Amniotic stem cell (primary cell): Measurements from ENCODE around the gene SLC12A8.

Experiments used
- DNase-seq: peaks from one replicate; lab custom pipeline; 2025; lab: John Stamatoyannopoulos, UW

SLC12A8 gene

GRCh38 chr3:125219261-125219701 lies 6.7 kb upstream of the SLC12A8 start:
- no peak for DNase-seq

GRCh38 chr3:125214738-125215137 lies 2.2 kb upstream of the SLC12A8 start:
- DNase-seq = no peak

DNA sequence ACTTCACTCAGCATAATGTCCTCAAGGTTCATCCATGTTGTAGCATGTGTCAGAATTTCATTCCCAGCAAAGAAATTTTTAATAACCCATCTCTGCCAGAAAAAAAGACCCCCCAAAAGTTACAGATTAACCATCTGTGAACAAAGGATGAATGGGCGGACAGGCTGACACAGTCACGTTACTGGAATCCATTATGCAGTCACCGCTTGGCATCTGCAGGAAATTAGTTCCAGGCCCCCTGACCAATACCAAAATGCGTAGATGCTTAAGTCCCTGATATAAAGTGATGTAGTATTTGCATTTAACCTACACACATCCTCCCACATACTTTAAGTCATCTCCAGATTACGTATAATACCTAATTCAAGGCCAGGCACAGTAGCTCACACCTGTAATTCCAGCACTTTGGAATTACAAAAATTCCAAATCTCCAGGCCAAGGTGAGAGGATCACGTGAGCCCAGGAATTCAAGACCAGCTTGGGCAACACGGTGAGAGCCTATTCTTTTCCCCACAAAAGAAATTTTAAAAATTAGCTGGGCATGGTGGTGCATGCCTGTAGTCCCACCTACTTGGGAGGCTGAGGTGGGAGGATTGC lies 1.5 kb upstream of the SLC12A8 start:
- no peak for DNase-seq

- DNase-seq = no peak
Measured at GRCh38 chr3:125213364-125213755, 812 bp upstream of the SLC12A8 start.

DNA sequence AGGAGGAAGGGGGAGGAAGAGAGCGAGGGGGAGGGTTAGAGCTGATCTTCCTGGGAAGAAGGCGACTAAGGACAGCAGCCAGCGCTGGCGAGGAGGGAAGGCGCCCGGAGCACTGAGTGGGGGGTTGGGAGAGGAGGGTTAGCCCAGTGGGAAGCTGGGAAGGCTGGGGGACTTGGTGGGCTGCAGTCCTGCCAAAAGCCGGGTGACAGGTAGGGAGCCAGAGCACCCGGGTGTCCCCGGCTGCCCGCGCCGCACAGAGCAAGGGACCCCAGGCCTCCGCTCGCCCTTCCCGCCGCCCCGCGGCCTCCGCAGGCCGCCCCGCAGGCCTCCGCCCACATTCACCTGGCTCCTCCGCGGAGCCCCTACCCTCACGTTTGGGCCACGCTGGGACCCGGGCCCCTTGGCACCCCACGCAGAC lies 448 bp downstream of the SLC12A8 start:
- DNase-seq = no peak

DNA sequence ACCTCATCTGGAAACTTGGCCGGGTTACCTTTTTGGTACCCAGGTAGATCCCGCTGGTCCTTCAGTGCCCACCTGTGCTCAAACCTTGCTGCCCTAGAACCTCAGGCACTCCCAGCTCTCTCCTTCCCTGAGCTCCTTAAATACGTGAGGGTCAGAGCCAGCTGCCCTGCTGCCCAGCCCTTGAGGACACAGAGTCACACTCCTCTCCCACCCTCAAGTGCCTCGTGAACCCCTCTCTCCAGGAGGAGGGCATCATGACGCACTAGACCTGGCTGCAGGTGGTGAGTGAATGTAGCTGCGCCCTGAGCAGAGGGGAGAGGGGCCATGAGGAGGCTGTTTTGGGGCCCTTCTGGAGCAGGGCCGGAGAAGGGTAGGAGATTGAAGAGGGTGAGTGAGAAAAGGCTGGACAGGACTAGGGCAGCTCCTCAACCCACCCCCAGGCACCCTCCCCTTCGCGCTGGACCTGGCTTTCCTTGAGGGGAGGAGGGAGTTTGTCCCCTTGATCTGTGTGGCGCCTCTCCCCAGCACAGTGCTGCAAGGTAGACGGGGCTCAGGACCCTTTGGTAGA lies 941 bp downstream of the SLC12A8 start:
- no peak for DNase-seq

DNA sequence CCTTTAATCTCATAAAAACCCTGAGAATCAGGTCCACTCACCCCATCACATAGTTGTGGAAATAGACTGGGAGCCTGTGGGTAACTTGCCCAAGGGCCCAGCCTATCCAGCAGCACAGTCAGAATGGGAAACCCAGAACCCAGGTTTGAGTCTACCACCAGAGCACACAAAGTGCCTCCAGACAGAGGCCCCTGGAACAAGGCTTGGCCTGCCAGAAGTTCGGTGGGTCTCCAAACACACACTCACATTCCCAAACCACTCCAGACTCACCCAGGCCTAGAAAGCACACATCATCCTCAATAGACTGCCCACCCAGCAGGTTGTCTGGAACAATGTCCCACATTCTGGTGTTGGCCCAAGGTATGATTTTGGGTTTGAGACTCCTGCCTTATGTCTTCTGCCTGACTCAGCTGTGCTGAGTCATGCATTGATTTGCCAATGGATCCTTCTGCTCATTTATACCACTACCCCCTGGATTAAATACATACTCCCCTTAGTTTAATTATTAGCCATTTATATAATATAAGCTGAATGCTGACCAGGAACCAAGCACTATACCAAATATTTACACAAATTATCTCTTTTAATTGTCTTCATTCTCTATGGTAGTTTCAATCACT lies 4.5 kb downstream of the SLC12A8 start:
- no peak for DNase-seq

DNA sequence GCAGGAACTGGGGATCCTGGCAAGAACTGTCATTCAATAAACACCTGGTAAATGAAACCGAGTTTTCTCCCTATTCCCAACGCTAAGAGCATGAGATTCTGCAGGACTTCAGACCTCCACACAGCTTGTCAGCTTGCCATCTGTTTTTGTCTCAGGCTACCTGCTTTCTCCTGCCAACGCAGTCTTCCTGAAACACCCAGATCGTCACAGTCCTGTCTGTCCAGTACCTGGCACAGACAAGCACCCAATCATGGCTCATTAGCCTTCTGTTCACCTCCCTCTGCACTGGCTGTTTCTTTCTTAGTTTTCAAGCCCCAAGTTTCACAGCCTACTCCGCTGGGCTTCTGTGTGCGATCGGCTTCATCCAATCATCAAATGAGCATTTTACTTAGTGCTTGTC lies 5.0 kb downstream of the SLC12A8 start:
- DNase-seq = no peak

DNA sequence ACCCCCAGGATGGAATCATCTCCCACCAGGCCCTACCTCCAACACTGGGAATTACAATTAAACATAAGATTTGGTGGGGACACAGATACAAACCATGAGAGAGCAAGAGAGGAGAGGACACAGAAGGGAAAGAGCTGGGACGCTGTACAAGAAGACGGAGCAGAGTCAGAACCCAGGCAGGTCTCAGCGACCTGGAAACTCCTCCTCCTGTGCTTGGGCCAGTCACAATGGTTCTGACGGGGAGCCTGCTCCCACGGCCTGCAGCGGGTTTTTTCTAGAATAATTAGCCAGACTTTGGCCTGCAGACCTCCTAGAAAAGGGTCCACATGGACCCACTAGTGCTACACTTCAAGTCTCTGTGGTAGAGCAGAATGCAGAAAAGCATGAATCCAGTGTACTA lies 5.6 kb downstream of the SLC12A8 start:
- no peak for DNase-seq

DNA sequence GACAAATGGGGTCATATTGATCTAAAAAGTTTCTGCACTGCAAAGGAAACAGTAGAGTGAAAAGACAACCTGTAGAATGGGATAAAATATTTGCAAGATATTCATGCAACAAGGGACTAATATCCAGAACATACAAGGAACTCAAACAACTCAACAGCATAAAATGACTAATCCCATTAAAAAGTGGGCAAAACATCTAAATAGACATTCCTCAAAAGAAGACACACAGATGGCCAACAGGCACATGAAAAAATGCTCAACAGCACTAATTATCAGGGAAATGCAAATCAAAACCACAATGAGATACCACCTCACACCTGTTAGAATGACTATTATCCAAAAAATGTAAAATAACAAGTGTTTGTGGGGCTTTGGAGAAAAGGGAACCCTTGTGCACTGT lies 8.8 kb downstream of the SLC12A8 start:
- no peak for DNase-seq

DNA sequence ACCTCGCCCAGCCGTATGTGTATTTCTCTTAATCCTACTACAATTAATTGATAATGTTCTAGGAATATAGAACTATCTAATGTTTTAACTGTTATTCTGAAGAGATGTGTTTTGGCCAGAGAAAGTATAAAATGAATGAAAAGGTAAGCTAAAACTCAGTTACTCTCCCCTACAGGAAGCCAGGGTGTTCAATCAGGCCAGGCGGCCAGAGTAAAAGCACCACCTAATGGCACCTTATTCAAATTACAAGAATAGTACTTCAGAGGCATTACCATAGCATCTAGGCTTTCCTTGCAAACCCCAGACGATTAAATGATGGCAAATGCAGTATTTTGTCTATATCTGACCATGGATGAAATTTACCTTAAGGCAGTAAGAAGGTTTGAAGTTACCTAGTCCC lies 10.4 kb downstream of the SLC12A8 start:
- no peak for DNase-seq

- no peak for DNase-seq
Measured at GRCh38 chr3:125200731-125201139, 11.8 kb downstream of the SLC12A8 start.

GRCh38 chr3:125194849-125195601 lies 17.5 kb downstream of the SLC12A8 start:
- no peak for DNase-seq

DNA sequence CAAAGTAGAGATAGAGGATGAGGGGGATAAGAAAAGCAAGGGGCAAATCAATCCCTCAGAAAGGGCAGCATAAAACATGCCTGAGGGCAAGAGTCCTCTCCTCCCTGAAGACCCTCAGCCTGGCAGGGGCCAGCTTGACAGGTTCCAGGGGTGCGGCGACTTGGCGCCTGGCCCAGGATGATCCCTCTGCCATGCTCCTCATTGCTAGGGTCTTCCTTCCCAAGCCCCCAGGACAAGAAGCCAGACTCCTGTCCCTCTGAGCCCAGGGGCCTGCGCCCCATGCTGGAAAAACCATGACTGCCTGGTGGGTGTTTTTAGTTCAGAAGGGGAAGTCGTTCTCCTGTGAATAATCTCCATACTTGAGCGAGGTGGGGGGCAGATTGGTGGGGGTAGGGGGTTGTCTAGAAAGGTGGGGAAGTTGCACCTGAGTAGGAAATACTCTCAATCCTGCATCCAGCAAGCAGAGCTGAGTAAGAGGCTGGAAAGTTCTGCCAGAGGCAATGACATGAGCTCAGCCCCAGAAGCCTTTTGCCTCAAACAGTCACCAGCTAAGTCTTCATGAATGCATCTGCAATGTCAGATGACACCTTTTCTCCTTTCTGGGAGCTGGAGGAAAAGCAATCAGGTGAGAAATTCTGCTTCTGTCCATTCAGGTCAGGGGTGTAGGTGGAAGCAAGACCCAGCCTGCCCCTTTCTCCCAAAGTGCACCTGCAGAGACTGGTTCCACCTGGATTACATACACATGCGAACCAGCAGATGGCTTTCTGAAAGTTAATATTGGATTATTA lies 18.3 kb downstream of the SLC12A8 start:
- DNase-seq = no peak

DNA sequence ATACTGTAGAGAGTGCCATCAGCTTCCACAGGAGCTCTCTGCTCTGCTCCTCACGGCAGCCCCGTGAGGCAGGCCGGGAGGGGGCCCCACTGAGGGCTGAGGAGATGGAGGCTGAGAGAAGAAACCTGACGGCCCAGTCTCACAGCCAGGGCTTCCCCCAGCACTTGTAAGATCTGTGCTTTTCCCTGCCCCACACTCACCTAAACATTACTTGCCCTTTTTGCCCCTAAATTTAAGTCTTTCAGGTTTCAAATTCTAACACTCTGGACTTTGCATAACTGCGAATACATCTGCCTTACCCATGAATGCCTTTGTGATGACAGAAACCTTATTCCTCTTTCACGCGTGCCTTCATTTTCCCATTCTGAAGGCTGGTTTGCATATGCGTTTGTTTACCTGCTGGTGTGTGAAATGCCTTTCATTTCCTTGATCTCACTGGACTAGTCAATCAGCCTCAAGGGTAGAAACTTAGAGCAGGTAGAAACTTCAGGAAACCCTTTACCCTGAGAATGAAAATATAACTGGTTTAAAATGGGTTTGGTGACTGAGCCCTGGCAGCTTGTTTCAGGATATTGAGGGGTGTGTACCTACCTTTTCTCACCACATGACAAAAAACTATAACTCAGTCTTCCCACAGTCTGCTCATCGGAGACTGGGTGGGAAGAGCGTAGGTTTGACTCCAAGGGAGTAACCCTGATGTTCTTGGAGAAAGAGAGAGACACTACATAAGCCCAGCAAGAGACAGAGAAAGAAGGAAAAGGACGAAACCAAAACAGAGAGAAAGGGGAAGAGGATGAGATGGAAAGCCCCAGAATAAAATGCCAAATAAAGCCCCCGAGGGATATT lies 20.1 kb downstream of the SLC12A8 start:
- DNase-seq = no peak

DNA sequence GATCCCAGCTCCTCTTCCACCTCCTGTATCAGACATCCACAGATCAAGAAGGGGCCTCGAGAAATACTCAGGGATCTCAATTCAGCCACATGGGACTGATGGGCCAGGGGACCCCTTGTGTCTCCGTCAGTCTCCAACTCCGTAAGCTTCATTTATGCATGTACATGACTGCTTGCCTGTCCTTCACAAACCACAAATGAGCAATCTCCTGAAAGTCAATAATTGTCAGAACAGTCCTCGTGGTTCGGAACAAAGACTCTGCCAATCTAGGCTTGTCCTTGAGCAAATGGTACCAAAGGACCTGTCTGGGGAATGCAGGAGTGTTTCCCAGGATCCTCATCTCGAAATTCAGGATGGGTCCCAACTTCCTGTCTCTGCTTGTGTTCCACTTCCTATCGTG lies 20.8 kb downstream of the SLC12A8 start:
- no peak for DNase-seq

DNA sequence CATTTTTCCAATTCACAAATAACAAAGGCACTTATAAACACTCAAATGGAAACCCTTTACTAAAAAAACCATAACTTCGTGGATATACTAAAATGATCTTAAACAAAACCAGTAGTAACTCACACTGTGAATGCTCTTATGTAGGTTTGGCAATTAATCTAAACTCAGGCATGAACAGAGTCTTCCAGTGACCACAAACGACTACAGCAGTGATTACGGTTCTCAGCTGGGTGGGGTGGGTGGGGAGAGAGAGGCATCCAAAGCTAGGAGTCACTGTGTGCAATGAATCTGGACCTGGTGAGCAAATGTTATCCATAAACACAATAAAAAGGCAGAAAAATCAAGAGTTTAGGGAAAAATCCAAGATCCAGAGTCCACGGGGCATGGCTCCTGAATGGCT lies 21.3 kb downstream of the SLC12A8 start:
- no peak for DNase-seq

DNA sequence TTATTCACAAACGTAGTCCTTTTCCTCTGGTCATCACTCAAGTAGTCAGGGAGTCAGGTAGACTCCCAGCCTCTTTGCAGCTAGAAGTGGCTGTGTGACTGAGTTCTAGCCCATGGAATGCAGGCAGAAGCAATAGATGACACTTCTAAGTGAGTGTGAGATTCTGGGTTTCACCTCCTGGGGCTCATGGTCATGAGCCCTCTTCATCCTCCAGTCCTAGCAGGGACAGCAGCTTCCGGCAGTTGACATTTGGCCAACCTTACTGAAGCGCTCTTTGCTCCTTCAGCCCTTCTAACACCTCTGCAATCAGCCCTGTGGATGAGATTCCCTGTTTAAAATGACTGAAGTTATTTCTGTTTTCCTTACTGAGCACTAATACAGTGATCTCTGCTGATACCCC lies 21.8 kb downstream of the SLC12A8 start:
- DNase-seq = no peak

DNA sequence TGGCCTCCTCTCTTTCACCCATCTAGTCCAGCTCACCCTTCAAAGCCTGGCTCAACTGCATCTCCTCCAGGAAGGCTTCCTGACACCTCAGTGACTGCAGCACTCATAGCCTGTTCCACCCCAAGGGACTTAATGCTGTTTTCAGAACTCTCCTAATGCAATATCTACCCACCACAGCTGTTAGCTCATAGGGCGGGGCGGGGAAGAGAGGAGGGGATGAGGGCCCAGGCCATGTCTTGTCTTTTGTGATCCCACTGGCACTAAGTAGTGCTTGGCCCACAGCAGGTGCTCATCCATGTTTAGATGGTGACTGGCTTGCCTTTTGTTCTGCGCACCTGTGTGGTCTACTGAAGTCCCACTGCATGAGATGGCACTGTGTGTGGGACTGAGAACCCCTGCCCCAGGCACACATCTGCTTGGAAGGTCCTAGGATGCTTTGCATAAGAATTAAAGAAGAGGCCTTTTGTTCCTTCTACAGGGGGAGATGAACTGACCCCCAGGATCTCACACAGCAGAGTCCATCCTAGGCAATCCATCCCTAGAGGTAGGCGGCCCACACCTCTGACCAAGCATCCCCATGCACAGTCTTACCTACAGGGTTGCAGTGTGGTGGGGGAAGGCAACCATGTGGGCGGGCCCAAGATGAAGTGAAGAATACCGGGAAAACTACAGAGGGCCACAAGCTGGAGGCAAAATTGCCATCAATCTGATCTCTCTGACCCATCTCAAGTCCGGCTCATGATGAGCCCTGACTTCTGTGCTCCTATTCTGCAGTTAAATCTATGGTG lies 23.0 kb downstream of the SLC12A8 start:
- no peak for DNase-seq

DNA sequence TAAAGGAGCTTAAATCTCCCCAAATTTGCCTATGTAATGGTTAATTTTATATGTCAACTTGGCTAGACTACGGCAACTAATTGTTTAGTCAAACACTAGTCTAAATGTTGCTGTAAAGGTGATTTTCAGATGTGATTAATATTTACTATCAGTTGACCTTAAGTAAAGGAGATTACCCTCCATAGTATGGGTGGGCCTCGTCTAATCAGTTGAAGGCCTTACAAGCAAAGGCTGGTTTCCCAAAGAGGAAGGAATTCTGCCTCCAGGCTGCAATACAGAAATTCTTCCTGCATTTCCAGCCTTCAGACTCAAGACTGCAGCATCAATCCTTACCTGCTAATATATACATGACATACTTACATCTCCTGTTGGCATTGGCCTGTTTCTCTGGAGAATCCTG lies 23.6 kb downstream of the SLC12A8 start:
- no peak for DNase-seq

- DNase-seq = no peak
Measured at GRCh38 chr3:125187599-125187910, 25.0 kb downstream of the SLC12A8 start.
